GM12878 (cell line): ENCODE data around the gene PAM16. TPM values are rescaled to one million over a fixed set of nuclear protein-coding genes. Genes with fewer than 3 reads are reported as not detected.

ENCODE experiments used
- ATAC-seq: fragments of 200-7000 bp; cut with Tn5 transposase; 3 replicates; pipeline ENCODE4 v1.9.1; 2020; ENCODE audit warnings: mild to moderate bottlenecking, moderate library complexity
- BruUV-seq: library from RNA; stranded (reverse); fragments of 400-500 nt; replicated peaks from 2 replicates; lab custom pipeline; 2021; lab: Mats Ljungman, UMichigan
- CTCF ChIA-PET: fragments of 300-600 bp; sonication (Branson Sonifier 250); formaldehyde crosslinking; extraction: SDS; loops from one replicate; lab custom pipeline; 2021; ENCODE audit warnings: inconsistent platforms; lab: Yijun Ruan, JAX
- POLR2A ChIA-PET: fragments of 350-600 bp; formaldehyde crosslinking; extraction: SDS; loops from one replicate; lab custom pipeline; 2021; ENCODE audit warnings: inconsistent platforms; lab: Charles Lee
- RAD21 ChIA-PET: fragments of 300-600 bp; sonication (Branson Sonifier 250); formaldehyde crosslinking; loops from one replicate; lab custom pipeline; 2023; ENCODE audit warnings: antibody characterized with exemption; ENCODE audit not compliant: unreplicated experiment; lab: Charles Lee
- SMC1A ChIA-PET: fragments of 300-600 bp; sonication (Branson Sonifier 250); formaldehyde crosslinking; loops from one replicate; lab custom pipeline; 2023; ENCODE audit not compliant: unreplicated experiment, uncharacterized antibody; lab: Charles Lee
- DNase-seq: peaks from one replicate; pipeline ENCODE4 v3.0.0-alpha.2; 2011; ENCODE audit warnings: low read depth, low spot score
- FAIRE-seq: peaks from 3 replicates; lab custom pipeline; 2011; peaks lifted over from hg19 to GRCh38; lab: Jason Lieb, UNC
- H2AFZ ChIP-seq: 2 replicates; pipeline ENCODE4 v1.6.0; 2011; ENCODE audit warnings: low read depth, low read length, control low read depth; ENCODE audit not compliant: control insufficient read depth
- H3K27ac ChIP-seq: 2 replicates; pipeline ENCODE4 v1.5.1; 2011; ENCODE audit warnings: control low read depth; ENCODE audit not compliant: control insufficient read depth, insufficient read depth
- H3K27me3 ChIP-seq, 2 experiments: replicated peaks in 1 of 2; 2 replicates each; pipeline versions ENCODE4 v1.6.0 to v1.6.1; 2011; ENCODE audit warnings: low read length in 1 of 2; ENCODE audit not compliant: control insufficient read depth in 2 of 2, insufficient read depth in 2 of 2
- H3K36me3 ChIP-seq, 2 experiments: 2 replicates each; pipeline ENCODE4 v1.5.1; 2011; ENCODE audit warnings: low read length in 1 of 2; ENCODE audit not compliant: control insufficient read depth in 2 of 2, insufficient read depth in 2 of 2
- H3K4me1 ChIP-seq: 2 replicates; pipeline ENCODE4 v1.6.1; 2011; ENCODE audit warnings: mild to moderate bottlenecking, low read length, moderate library complexity, mixed read lengths; ENCODE audit not compliant: control insufficient read depth, insufficient read depth
- H3K4me2 ChIP-seq: 2 replicates; pipeline ENCODE4 v1.6.0; 2011; ENCODE audit warnings: control low read depth; ENCODE audit not compliant: control insufficient read depth, insufficient read depth
- H3K4me3 ChIP-seq: fragments of 200-600 bp; sonication (generic); 2 replicates; pipeline ENCODE4 v1.5.1; 2016
- H3K79me2 ChIP-seq: 2 replicates; pipeline ENCODE4 v1.6.0; 2011; ENCODE audit warnings: low read length; ENCODE audit not compliant: control insufficient read depth, insufficient read depth
- H3K9ac ChIP-seq: 2 replicates; pipeline ENCODE4 v1.8.0; 2011; ENCODE audit warnings: low read length, control low read depth, mixed read lengths; ENCODE audit not compliant: control insufficient read depth, insufficient read depth
- H3K9me3 ChIP-seq: replicated peaks from 3 replicates; pipeline ENCODE4 v1.5.1; 2011; ENCODE audit warnings: mild to moderate bottlenecking, low read length; ENCODE audit not compliant: control insufficient read depth, insufficient read depth
- H4K20me1 ChIP-seq: 2 replicates; pipeline ENCODE4 v1.6.0; 2011; ENCODE audit not compliant: control insufficient read depth, insufficient read depth
- BRCA1 ChIP-seq: IDR thresholded peaks from 2 replicates; pipeline ENCODE4 v1.6.1; 2011; ENCODE audit warnings: low read depth, low read length, improper control_type of control experiment
- CBX3 ChIP-seq: fragments of 200-600 bp; sonication (generic); IDR thresholded peaks from 2 replicates; pipeline ENCODE4 v1.6.1; 2016; ENCODE audit warnings: low read depth, borderline replicate concordance
- HSF1 ChIP-seq: fragments of 150-350 bp; IDR thresholded peaks from 2 replicates; pipeline ENCODE4 v1.6.1; 2014; ENCODE audit warnings: mild to moderate bottlenecking, low read depth, low read length
- MXI1 ChIP-seq: fragments of 150-350 bp; IDR thresholded peaks from 2 replicates; pipeline ENCODE4 v1.6.1; 2011; ENCODE audit warnings: low read depth, mild to moderate bottlenecking, inconsistent platforms, low read length, improper control_type of control experiment
- RB1 ChIP-seq: fragments of 450-650 bp; formaldehyde crosslinking; IDR thresholded peaks from 2 replicates; pipeline ENCODE4 v1.6.1; 2017; ENCODE audit warnings: mild to moderate bottlenecking, borderline replicate concordance
- RCOR1 ChIP-seq: conservative IDR thresholded peaks from 2 replicates; pipeline ENCODE4 v1.6.1; 2012; ENCODE audit warnings: low read depth, low read length, improper control_type of control experiment
- SUPT20H ChIP-seq: IDR thresholded peaks from 2 replicates; pipeline ENCODE4 v1.6.1; 2011; ENCODE audit warnings: low read depth, mild to moderate bottlenecking, low read length, moderate library complexity, borderline replicate concordance; ENCODE audit not compliant: control insufficient read depth
- ZNF274 ChIP-seq: IDR thresholded peaks from one replicate; pipeline ENCODE4 v1.8.0; 2011; ENCODE audit not compliant: insufficient read length, insufficient read depth
- ZZZ3 ChIP-seq: IDR thresholded peaks from 2 replicates; pipeline ENCODE4 v1.6.1; 2011; ENCODE audit warnings: low read depth; ENCODE audit not compliant: control insufficient read depth, insufficient read length
- WGBS: methylation state at CpG from one replicate; pipeline ENCODE4 v1.1.6; 2016; ENCODE audit warnings: low lambda C conversion rate; ENCODE audit not compliant: insufficient replicate concordance, insufficient coverage; ENCODE audit errors: missing lambda C conversion rate; 5-methylcytosine and 5-hydroxymethylcytosine counted together
- in situ Hi-C: fragments of 300-500 bp; cut with MboI; formaldehyde crosslinking; loops from 9 replicates; pipeline ENCODE4 v1.14.3; 2018; ENCODE audit warnings: mixed read lengths
- intact Hi-C: fragments of 100-400 bp; cut with micrococcal nuclease; formaldehyde crosslinking; loops from one replicate; pipeline ENCODE4 v1.14.2; 2022; ENCODE audit not compliant: unreplicated experiment
- polyA plus RNA-seq, 11 experiments: library from polyadenylated mRNA; depleted of rRNA in 4 of 11; unstranded in 6 of 11; stranded (reverse) in 5 of 11; fragments of >200 nt; fragmentation: Nextera tagmentation in 4 of 11; fragmentation: Illumina TruSeq in 1 of 11; extraction: Ambion mirVana in 4 of 11; extraction: Trizol in 1 of 11; gene quantifications; 1 replicate in 1 of 11; 2 replicates in 10 of 11; pipeline versions ENCODE4 v1.2.1 to v1.2.3, GENCODE V29; 2011 to 2016; ENCODE audit warnings: inconsistent platforms in 2 of 11, missing spikeins in 2 of 11, low read depth in 1 of 11
- total RNA-seq, 4 experiments: library from RNA; depleted of rRNA in 3 of 4; stranded (reverse); fragments of >200 nt in 3 of 4; fragmentation: Illumina TruSeq in 1 of 4; extraction: Trizol in 1 of 4; gene quantifications; 2 replicates each; pipeline versions ENCODE4 v1.2.1 to v1.2.3, GENCODE V29; 2013 to 2021

The PAM16 gene
- total and polyA plus RNA-seq, 10 of the 15 experiments (the other 5 are each of a cell fraction or from before 2014, with no cell fraction given): 18.5 to 94.3 (median 51.5) TPM

GRCh38 chr16:4378161-4378666, 27.1 kb upstream of the PAM16 start (continued):
- no peak for TF ChIP-seq HSF1
- TF ChIP-seq RB1: no peak
- no peak for TF ChIP-seq MXI1
- TF ChIP-seq BRCA1: no peak

GRCh38 chr16:4377573-4378154, 26.5 kb upstream of the PAM16 start:
- DNase-seq: no peak
- FAIRE-seq: no peak
- no peak overlapping the region for H3K9ac ChIP-seq
- TF ChIP-seq CBX3 (no peak), ZNF274 (no peak), SUPT20H (no peak), ZZZ3 (no peak), RCOR1 (no peak)
- no peaks in the 10 kb centered on the region for H3K4me1 ChIP-seq
- no peak for ATAC-seq
- RAD21 ChIA-PET: no interaction called here
- no peak overlapping the region for H3K4me2 ChIP-seq
- POLR2A ChIA-PET: no interaction called here
- in situ Hi-C loops: no loop called here
- peaks cover 2% of the 10 kb centered on the region for H4K20me1 ChIP-seq
- SMC1A ChIA-PET: no interaction called here
- no peaks in the 10 kb centered on the region for H3K9me3 ChIP-seq
- H3K27me3 ChIP-seq: no peaks in the 10 kb centered on the region
- WGBS: 74% methylated on average over 12 of the region's 12 CpGs
- H2AFZ ChIP-seq: no peak overlapping the region
- peaks cover 0 to 2% of the 10 kb centered on the region in 2 experiments; a peak in 1 of 4 replicates for H3K36me3 ChIP-seq
- no peak overlapping the region for H3K27ac ChIP-seq
- CTCF ChIA-PET: interaction anchor here (0.6 kb wide), 1 partner anchor 89 kb away, joined by 3 read pairs; no protein-coding TSS in a partner anchor
- H3K4me3 ChIP-seq: no peak overlapping the region
- H3K79me2 ChIP-seq: no peaks in the 10 kb centered on the region
- no TSS peak for BruUV-seq
- intact Hi-C loops: no loop called here
